ENCODE measurements around the gene PSD4. TPM values are rescaled to one million over a fixed set of nuclear protein-coding genes. Genes with fewer than 3 reads are reported as not detected.

The PSD4 gene
- total and polyA plus RNA-seq, 2 of the 8 experiments (the other 6 are each of a cell fraction or from before 2014, with no cell fraction given): 0.53 to 1.2 TPM

DNA sequence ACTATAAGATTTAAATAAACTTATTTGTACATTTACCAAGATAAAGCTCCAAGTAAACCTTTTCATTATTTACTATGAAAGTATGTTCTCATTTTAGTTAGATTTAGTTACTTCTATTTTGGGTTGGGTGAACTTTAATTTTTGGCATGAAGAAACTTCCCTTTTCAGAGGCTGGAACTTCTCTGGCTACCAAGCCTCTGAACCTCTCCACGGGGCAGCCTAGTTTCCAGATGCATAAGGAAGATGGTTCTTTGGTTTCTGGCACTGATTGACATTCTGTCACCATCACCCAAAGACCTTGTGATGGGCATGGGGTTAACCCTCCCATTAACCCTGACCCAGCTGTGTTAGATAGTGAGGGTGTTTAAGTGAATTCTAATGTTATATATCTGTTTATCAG, 17.1 kb downstream of the PSD4 start:
- DNase-seq (ENCODE audit: low read depth in 1 of 2, low spot score in 2 of 2) (no peak), FAIRE-seq (no peak)
- Histone ChIP-seq H3K9ac (replicated peaks in 1 of 4; ENCODE audit: extremely low read depth in 1 of 4, low read depth in 3 of 4, low read length in 3 of 4) (no peak overlapping the region), H3K23me2 (ENCODE audit: low read depth, low read length) (no peaks in the 10 kb centered on the region; the same call in 1 of the 2 replicates), H2BK5ac (ENCODE audit: low read depth, low read length) (no peak overlapping the region), H3K18ac (ENCODE audit: extremely low read depth, low read length) (no peak overlapping the region), H4K20me1 (replicated peaks in 1 of 2; ENCODE audit: control insufficient read depth in 1 of 2, insufficient read depth in 2 of 2, low read length in 2 of 2) (no peaks in the 10 kb centered on the region), H3K4ac (replicated peaks; ENCODE audit: insufficient read length, low read depth, low read length) (no peak overlapping the region), H2AK5ac (ENCODE audit: low read depth, low read length) (no peak overlapping the region), H3K79me2 (ENCODE audit: control insufficient read depth in 1 of 2, insufficient read depth in 2 of 2, low read length in 2 of 2) (no peaks in the 10 kb centered on the region), H3K4me2 (ENCODE audit: insufficient read depth in 1 of 2, low read depth in 2 of 2, low read length in 2 of 2) (no peak overlapping the region), H2BK12ac (ENCODE audit: low read depth, low read length) (no peak overlapping the region), H2BK120ac (replicated peaks; ENCODE audit: low read depth, low read length) (no peak overlapping the region), H4K8ac (ENCODE audit: extremely low read depth, insufficient read depth, low read length) (no peak overlapping the region), H4K5ac (ENCODE audit: insufficient read length, low read depth, low read length) (no peak overlapping the region), H4K91ac (replicated peaks; ENCODE audit: insufficient read length, low read length) (no peak overlapping the region), H3K4me1 (replicated peaks in 1 of 4; ENCODE audit: control insufficient read depth in 3 of 4, insufficient read depth in 4 of 4, low read length in 3 of 4) (no peaks in the 10 kb centered on the region), H3K79me1 (ENCODE audit: low read depth, low read length) (no peaks in the 10 kb centered on the region), H3K9me3 (ENCODE audit: insufficient read depth in 2 of 2, low read depth in 1 of 2, low read length in 1 of 2) (no peaks in the 10 kb centered on the region), H3K27me3 (replicated peaks in 1 of 4; ENCODE audit: control insufficient read depth in 3 of 4, extremely low read depth in 1 of 4, insufficient read depth in 3 of 4, low read length in 3 of 4) (no peaks in the 10 kb centered on the region), H2BK15ac (ENCODE audit: low read length) (no peak overlapping the region), H2BK20ac (ENCODE audit: low read length) (no peak overlapping the region), H3K4me3 (ENCODE audit: extremely low read depth in 1 of 4, insufficient read depth in 2 of 4, low read depth in 3 of 4, low read length in 4 of 4) (no peak overlapping the region), H3K23ac (ENCODE audit: insufficient read length) (no peak overlapping the region), H3K36me3 (ENCODE audit: control insufficient read depth in 2 of 4, insufficient read depth in 4 of 4, low read length in 3 of 4) (no peaks in the 10 kb centered on the region), H3K27ac (ENCODE audit: low read depth, low read length) (no peak overlapping the region), H3K56ac (replicated peaks; ENCODE audit: insufficient read length, low read depth, low read length) (no peak overlapping the region), H3K14ac (ENCODE audit: insufficient read length) (no peak overlapping the region), H2AFZ (ENCODE audit: low read length) (no peak overlapping the region)
- ChIA-PET CTCF (ENCODE audit: partially characterized antibody) (interaction anchor here (1.7 to 16.5 kb wide), 6 partner anchors 8 to 110 kb away, joined by 4 to 159 read pairs (median 21); no protein-coding TSS in a partner anchor), POLR2A (ENCODE audit: partially characterized antibody) (no interaction called here)
- WGBS, 2 experiments (ENCODE audit: extremely low coverage in 1 of 2, insufficient coverage in 1 of 2, insufficient read length in 1 of 2, insufficient replicate concordance in 2 of 2, low coverage in 1 of 2, low lambda C conversion rate in 2 of 2, missing lambda C conversion rate in 1 of 2): 70% methylated on average over 1 of the region's 1 CpG; no CpG with 5 or more reads in 1 of the 2 experiments
- no peak for TF ChIP-seq EGR1 (IDR thresholded peaks at IDR 0.05; ENCODE audit: borderline replicate concordance, low read depth, low read length)
- no peak for TF ChIP-seq YY1 (IDR thresholded peaks at IDR 0.05; ENCODE audit: low read depth, low read length)
- no peak for TF ChIP-seq MAFK (IDR thresholded peaks at IDR 0.05; ENCODE audit: low read depth, low read length)
- TF ChIP-seq FOSL1 (IDR thresholded peaks at IDR 0.05; ENCODE audit: insufficient read depth, low read depth, low read length): no peak
- TF ChIP-seq RXRA (IDR thresholded peaks at IDR 0.05; ENCODE audit: insufficient read depth, low read depth, low read length): no peak
- TF ChIP-seq CHD2 (IDR thresholded peaks at IDR 0.05; ENCODE audit: low read length): no peak
- TF ChIP-seq SRF (IDR thresholded peaks at IDR 0.05; ENCODE audit: low read depth, low read length): no peak
- TF ChIP-seq, protein P1, sequence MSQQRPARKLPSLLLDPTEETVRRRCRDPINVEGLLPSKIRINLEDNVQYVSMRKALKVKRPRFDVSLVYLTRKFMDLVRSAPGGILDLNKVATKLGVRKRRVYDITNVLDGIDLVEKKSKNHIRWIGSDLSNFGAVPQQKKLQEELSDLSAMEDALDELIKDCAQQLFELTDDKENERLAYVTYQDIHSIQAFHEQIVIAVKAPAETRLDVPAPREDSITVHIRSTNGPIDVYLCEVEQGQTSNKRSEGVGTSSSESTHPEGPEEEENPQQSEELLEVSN (IDR thresholded peaks at IDR 0.05): no peak
- TF ChIP-seq PHF8 (conservative IDR thresholded peaks at IDR 0.05; ENCODE audit: low read depth, low read length): no peak
- no peak for TF ChIP-seq TAF7 (optimal IDR thresholded peaks at IDR 0.05; ENCODE audit: borderline replicate concordance, low read depth, low read length)
- no peak for TF ChIP-seq POLR2A (IDR thresholded peaks at IDR 0.05; ENCODE audit: control extremely low read depth in 1 of 2, low read depth in 2 of 2, low read length in 2 of 2)
- TF ChIP-seq BRCA1 (IDR thresholded peaks at IDR 0.05; ENCODE audit: low read depth, low read length): no peak
- no peak for TF ChIP-seq SIN3A (conservative IDR thresholded peaks at IDR 0.05 in 1 of 2, IDR thresholded peaks at IDR 0.05 in 1 of 2; ENCODE audit: low read depth in 1 of 2, low read length in 2 of 2)
- no peak for TF ChIP-seq RBBP5 (IDR thresholded peaks at IDR 0.05; ENCODE audit: borderline replicate concordance, low read depth, low read length)
- TF ChIP-seq RFX5 (IDR thresholded peaks at IDR 0.05; ENCODE audit: borderline replicate concordance, low read depth, low read length): no peak
